HG02885 (cell line): ENCODE results near the gene IL5.
"Not testable (repeated sequence)": the region's sequence is repeated elsewhere in the genome, so short reads cannot be mapped to it uniquely, and the experiment has no call there.

Experiments
- ATAC-seq: cut with Tn5 transposase; IDR thresholded peaks from one replicate; pipeline ENCODE4 v1.9.1; 2021; ENCODE audit warnings: mild to moderate bottlenecking; ENCODE audit not compliant: unreplicated experiment, poor library complexity

The IL5 gene

GRCh38 chr5:132539716-132540115 lies 3.6 kb downstream of the IL5 start:
- ATAC-seq, result no peak

GRCh38 chr5:132530946-132531345 lies 12.4 kb downstream of the IL5 start:
- ATAC-seq, result no peak

GRCh38 chr5:132528866-132529634 lies 14.3 kb downstream of the IL5 start:
- no peak for ATAC-seq

- ATAC-seq, result no peak
These were observed 15.3 kb downstream of the IL5 start for GRCh38 chr5:132528021-132528420.

- ATAC-seq, result no peak
These were observed 16.3 kb downstream of the IL5 start for GRCh38 chr5:132526974-132527564.

GRCh38 chr5:132526290-132526973 lies 16.9 kb downstream of the IL5 start:
- ATAC-seq, result peak; percentile 47

- ATAC-seq, result peak; percentile 81
These were observed 18.0 kb downstream of the IL5 start for GRCh38 chr5:132525299-132525724.

- not testable (repeated sequence) for ATAC-seq
These were observed 18.4 kb downstream of the IL5 start for GRCh38 chr5:132524877-132525276.

GRCh38 chr5:132522067-132522466 lies 21.3 kb downstream of the IL5 start:
- ATAC-seq, result not testable (repeated sequence)

GRCh38 chr5:132513618-132514336 lies 29.5 kb downstream of the IL5 start:
- not testable (repeated sequence) for ATAC-seq

- ATAC-seq, result no peak
These were observed 33.2 kb downstream of the IL5 start for GRCh38 chr5:132510076-132510475.

GRCh38 chr5:132506094-132506692 lies 37.1 kb downstream of the IL5 start:
- ATAC-seq, result peak; percentile 69

GRCh38 chr5:132505641-132506040 lies 37.7 kb downstream of the IL5 start:
- ATAC-seq, result no peak

GRCh38 chr5:132504746-132505145 lies 38.6 kb downstream of the IL5 start:
- no peak for ATAC-seq

GRCh38 chr5:132503244-132503643 lies 40.1 kb downstream of the IL5 start:
- ATAC-seq, result no peak

GRCh38 chr5:132501961-132502931 lies 41.1 kb downstream of the IL5 start:
- ATAC-seq, result no peak

- no peak for ATAC-seq
These were observed 41.7 kb downstream of the IL5 start for GRCh38 chr5:132501629-132501956.

GRCh38 chr5:132500931-132501628 lies 42.2 kb downstream of the IL5 start:
- no peak for ATAC-seq
